ENCODE measurements around the gene MRTFA. TPM values are rescaled to one million over a fixed set of nuclear protein-coding genes. Genes with fewer than 3 reads are reported as not detected.

Gene MRTFA
- polyA plus RNA-seq, 1 donor = 22.7 TPM

Other genes with a start within 250 kb of the MRTFA start
- 0.20 TPM for gene MCHR1, start 42.8 kb upstream of the MRTFA start, polyA plus RNA-seq (ENCODE audit: insufficient read length)
- gene SLC25A17, start 182.6 kb upstream of the MRTFA start, polyA plus RNA-seq (ENCODE audit: insufficient read length) = 48.8 TPM
- gene ST13, start 219.9 kb upstream of the MRTFA start, polyA plus RNA-seq (ENCODE audit: insufficient read length) = 622 TPM
- gene XPNPEP3, start 220.4 kb upstream of the MRTFA start, polyA plus RNA-seq (ENCODE audit: insufficient read length) = 19.2 TPM
- gene DNAJB7, start 225.4 kb upstream of the MRTFA start, polyA plus RNA-seq (ENCODE audit: insufficient read length) = 1.0 TPM

Data from left kidney (tissue), 1 donor.